HG03103 (cell line): ENCODE data around the gene CUEDC1.

Experiments used
- ATAC-seq: cut with Tn5 transposase; IDR thresholded peaks from one replicate; pipeline ENCODE4 v1.9.1; 2021; ENCODE audit warnings: low read depth; ENCODE audit not compliant: unreplicated experiment

Gene CUEDC1

DNA sequence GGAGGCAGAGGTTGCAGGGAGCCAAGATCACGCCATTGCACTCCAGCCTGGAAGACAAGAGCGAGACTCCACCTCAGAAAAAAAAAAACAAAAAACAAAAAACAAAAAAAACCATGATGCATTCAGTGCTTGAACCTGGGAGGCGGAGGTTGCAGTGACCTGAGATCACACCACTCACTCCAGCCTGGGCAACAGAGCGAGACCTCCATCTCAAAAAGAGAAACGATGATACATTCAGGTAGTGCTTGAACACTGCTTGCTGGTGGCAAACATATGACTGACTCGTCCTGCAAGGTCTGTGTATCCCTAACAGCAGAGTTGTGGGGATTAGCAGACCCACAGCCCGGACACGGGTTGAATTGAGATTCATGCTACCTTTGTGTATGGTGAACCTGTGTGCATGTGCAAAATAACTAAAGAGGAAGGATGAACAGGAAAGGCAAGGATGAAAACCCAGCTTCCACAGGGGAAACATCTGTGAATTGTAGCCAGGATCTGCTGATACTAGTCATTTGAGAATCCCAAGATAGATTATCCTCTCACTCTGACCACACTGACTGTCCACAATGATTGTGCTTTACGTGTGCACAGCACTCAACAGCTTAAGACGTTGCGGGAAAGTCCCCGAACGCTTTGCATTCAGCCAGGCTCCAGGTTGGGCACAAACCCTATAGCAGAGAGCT lies 53.0 kb downstream of the CUEDC1 start:
- ATAC-seq = no peak

DNA sequence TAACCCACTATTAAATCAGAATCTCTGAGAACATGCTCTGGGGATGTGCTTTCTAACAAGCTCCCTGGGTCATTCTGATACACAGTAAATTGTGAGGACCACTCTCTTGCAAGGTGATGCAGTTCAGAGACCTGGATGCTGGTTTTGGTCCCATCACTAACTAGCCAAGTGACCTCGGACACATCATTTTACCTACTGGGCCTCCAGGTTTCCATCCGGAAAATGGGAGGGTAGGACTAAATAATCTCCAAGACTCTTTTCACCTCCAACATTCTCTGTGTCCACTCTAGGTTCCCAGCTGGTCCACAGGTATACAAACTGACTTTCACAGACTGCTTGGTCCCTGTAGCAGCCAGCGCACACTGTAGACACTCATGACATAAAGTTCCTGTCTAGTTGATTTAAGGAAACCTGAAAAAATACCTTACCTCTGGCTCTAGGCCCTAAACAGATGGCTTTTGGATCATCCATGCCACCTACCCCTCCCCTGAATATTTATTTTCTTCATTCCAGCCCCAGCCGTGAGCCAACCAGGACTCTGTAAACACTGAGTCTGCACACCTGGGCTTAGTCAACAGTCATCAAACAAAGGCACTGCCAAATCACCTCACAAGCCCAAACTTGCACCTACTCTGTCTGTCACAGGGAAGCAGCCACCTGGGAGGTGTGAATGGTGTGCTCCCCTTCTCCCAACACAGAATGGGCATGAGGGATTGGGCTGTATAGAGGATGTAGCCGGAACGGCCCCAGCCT lies 54.0 kb downstream of the CUEDC1 start:
- ATAC-seq = no peak

DNA sequence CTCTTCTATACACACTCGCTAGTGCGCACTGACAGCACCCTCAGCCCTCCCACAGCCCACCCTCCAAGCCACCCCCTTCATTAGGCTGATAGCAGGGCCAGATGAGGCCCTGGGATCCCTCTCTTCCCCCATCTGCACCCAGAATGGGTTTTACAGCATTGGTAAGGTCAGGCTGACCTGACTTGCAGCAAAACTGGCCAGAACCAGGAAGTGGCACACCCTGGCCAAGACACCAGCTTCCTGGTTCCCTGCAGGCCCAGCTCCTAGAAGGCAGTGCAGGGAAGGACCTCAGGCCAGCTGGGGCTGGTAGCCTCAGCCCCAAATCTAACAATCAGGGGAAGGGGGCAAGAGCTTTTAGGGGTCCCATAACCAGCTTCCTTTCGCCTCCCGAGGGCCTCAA lies 55.4 kb downstream of the CUEDC1 start:
- ATAC-seq = no peak

DNA sequence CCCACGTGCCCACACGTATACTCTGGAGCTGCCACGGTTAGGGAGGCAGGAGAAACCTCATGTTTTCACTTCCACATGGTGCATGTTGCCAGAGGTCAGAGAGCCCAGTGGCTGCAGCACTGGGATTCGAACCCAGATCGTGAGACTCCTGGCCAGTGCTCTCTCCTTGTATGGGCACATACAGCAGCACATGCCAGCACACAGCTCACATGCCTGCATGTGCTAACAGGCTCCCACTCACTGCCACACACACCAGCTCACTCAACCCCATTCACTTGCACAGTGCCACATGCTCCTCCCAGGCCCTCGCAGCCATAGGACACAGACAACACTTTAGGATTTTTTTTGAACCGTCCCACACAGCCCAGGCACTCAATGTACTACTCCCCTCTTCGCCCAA lies 55.8 kb downstream of the CUEDC1 start:
- no peak for ATAC-seq

DNA sequence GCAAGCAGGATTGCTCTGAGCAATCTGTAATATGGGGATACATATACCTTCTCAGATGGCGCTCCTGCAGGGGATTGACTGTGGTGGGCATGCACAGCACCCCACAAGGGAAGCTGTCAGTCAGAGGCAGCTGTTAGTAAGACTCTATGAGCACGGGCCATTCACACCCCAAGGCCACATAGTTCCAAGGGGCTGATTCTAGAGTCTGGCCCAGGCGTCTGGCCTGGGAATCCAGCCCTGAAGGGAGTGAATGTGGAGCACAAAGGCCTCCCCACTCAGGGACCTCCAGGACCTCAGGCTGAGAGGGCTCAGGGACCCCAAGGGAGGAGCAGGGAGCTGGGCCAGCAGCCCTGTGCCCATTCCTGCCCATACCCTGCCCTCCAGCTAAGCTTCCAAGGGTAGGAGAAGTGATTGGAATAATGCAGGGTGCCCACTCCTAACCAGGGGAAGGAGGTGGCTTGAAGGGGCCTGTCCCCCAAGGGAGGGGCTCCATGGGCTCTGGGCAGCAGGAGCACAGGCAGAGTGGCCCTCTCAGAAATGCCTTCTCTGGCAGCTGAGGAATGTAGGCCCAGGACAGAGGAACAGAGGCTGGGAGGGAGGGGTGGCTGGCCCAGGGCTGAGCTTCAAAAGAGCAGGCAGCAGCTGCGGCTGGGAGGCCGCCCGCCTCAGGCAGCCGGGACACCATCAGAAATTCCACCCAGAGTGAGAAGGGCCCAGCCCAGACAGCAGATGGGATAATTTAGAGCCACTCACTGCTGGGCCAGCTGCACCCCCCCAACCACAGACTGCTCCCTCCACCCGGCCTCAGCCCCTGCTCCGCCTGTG lies 56.5 kb downstream of the CUEDC1 start:
- ATAC-seq = no peak

DNA sequence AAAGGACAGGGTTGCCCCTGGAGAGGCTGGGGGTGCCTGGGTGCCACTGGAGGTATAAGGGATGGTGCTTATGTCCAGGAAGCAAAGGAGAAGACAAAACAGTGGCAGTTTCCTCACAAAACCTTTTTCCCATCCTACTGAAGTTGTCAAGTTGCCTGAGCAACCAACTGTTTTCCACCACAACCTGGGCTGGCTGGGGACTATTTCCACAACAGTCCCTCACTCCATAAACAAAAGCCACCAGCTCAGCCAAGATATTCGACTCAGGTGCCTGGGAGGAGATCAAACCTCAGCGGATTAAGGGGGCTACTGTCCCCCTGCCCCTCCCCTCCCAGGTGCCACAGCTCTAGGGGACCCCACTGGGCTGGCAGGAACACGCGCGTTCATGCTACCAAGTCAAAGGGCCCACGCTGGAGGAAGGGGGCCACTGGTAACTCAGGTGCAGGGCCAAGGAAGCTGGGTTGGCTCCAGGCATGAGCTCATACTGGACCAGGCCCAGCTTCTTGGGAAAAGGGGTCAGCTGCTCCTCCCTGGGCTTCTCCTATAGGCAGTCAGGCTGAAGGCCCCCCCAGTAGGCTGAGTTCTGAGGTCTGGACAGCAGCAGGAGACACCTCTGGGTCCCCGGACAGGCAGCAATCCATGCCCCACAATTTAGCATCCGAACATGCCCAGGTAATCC lies 59.7 kb downstream of the CUEDC1 start:
- ATAC-seq = no peak

DNA sequence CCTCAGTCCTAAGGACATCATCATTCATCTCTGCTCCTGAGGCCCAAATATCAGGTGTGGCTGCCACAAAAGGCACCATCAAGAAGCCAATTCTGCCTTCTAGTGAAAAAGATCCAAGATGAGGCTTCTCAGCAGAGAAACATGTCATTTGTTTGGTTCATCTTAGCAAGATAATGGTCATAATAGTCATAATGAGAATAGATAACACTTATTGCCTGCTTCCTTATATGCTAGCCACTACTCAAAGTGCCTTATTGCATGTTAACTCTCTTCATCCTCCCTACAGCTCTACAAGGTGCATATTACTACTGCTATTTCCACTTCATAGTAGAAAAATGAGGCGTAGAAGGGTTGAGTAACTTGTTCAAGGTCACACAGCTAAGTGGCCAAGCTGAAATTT lies 60.4 kb downstream of the CUEDC1 start:
- ATAC-seq = no peak

DNA sequence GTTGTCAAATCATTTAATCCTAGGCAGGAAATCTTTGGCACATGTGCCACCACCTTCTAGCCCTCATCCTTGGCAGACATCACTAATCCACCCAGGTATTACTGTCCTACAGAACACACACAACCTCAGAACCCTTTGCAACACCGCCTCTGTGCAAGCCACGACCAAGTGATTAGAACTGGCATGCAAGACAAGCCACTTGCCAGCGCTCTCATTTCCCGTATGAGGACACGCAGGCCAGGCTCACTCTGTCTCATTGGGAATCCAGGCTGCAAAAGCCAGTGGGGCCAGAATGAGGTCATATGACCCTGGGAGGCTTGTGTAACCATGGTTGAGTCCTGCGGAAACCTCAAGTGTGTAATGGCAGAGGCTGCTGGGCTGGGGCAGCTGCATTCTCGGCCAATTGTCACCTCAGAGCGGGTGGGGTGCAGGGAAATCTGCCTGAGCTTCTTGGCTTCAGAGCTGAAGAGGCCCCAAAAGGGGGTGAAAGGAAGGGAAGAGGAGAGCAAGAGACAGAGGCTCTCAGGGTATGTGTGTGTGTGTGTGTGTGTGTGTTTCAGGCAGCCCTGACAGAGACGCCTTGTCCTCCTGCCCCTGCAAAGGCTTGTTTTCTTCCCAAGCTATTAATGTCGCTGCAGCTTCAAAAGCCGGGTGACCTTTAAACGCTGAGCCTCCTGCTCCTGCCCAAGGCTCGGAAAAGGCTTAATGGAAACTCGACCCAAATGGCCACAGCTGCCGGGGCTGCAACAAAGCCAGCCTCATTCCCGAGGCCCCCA lies 62.2 kb downstream of the CUEDC1 start:
- ATAC-seq = no peak

DNA sequence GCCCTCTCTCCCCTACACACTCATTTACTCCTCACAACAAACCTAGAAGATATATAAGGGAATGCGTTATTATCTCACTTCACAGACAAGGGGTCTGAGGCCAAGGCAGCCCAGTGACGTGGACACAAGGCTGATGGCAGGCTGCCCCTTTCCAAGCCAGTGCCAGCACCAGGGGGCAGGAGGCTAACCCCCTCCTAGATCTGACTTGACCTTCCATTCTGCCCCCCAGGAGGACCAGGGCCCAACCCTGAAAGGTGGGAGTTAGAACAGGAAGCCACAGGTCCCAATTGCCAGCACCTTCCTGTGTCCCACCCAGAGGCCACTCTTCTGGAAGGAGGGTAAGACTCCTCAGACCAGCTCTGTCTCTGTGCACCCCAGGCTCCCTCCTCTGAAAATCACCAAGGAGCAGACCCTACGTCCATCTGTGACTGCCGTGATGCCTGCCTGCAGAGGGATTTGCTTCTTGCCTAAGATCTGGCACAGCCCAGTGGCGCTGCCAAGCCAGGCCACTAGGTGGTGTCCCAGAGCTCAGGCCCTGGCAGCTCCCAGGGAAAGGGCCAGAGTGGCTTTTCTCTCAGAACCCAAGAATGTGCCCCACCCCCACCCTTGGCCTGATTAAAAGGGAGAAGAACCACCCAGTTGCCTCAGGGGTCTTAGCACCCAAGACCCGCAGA lies 62.9 kb downstream of the CUEDC1 start:
- no peak for ATAC-seq

DNA sequence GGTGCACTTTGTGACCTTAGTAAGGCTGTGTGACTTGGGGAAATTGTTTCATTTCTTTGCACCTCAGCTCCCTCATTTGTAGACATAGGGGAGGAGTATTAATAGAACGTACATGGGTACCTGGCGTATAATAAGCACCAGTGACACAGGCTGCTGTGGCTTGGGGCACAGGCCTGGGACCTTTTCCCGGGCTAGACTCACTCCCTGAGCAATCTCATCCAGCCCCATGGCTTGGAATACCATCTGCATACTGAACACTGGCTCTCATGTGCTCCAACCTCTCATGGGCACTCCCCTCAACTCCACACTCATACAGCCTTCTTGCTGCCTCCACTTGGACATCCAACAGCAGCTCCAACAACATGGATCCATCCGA lies 64.4 kb downstream of the CUEDC1 start:
- no peak for ATAC-seq

DNA sequence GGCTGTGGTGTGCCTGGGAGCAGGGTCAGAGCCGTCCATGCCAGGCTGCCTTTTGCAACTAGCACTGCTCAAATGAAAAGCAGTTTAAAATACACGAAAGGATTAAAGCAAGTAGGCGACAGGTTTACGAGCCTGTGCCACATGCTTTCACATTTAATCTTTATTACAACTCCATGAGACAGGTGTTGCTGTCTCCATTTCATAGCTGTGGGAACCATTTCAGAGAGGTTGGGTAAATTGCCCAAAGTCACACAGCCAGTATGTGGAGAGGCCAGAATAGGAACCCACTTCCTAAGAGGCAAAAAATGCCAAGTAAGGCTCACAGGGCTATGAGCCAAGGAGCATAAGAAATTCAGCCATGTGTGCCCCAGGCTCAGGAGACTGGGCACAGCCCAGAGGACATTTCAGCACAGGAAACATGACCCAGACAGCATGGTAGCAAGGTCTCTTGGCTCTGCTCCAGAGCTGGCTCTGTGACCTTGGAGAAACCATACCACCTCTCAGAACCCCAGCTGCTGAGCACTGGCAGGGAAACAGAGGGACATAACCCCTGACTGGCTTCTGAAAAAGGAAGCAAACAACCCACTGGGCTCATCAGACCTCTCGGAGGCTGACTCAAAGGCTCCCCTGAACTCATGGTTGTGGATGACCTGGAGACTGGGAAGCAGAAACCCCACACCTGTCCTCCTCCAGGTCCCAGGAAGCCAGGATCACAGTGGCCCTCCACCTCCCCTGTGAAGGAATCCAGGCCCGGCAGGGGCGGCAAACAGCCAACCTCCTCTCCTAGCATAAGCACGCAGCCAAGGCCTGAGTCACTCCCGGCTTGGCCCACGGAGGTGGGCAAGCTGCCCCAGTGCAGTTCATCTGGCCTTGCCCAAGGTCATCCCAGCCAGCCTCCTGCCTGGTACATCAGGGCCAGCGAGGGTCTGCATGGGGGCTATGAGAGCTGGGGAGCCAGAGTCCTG lies 65.0 kb downstream of the CUEDC1 start:
- no peak for ATAC-seq

DNA sequence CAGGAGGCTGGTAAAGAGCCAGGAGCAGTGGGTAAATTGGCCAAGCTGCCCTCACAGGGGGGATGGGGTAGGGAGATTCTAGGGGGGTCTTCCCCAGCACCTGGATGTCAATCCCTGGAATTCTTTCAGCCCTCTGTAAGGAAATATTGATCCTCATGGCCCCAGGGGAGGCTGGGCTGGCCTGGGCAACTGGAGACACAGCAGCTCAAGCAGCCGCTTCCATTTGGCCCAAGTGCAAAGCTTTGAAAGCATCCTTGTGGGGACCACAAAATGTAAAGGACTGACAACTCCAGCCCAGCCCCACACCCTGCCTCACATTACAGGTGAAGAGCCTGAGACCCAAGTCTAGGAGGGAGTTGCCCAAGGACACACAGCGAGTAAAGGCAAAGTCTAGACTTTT lies 66.0 kb downstream of the CUEDC1 start:
- ATAC-seq = no peak

DNA sequence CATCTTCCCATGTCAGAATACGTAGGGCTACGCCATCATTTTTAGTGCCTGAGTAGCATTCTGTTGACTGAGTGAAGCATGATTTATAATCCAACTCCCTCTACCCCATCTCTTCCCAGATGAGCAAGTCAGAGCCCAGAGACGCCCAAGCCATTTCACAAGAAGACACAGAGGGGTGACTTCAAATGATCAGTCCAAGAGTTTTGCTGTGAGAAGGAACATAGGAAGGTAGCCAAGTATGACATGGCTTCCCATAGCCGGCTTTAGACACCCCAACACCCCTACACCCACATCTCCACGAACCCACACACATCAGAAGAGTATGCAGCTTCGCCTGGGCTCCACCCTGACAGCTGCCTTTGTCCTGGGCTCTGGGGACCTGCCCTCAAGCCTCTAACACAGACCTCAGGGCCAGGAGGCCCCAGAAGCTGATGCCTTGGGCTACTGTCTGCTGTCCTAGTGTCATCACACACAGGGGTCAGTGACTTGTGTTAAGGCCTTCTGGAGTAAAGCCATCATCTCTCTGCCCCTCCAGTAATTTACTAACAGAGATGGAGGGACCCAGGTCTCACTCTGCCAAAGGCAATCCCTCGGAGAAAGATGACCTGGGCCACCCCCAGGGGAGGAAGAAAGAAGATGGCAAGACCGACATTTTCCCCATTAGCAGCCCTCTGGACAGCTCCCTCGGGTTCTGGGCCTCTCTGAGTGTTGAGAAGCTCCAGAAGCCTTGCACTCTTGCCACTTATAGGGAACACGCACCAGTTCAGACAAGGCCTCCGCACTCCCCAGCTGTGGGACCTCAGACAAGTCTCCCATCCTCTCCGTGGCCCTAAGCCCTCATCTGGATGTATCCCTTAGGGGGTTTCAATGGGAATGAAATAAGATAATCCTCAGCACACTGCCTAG lies 66.6 kb downstream of the CUEDC1 start:
- no peak for ATAC-seq

DNA sequence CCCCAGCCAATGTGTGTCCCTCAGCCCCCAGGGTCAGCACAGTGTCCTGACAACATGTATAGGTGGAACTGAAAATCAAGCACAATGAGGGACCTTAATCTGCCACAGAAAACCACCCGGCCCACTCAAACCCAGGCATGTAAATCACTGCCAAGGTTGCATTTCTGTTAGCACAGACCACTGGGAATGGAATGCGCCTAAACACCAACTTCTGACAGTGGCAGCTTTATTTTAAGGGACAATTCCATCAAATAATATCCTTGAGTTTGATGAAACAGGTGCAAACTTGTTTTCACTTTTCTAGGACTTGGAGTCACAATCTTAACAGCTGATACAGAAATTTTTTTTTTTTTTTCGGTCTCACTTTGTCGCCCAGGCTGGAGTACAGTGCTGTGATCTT lies 68.1 kb downstream of the CUEDC1 start:
- no peak for ATAC-seq

DNA sequence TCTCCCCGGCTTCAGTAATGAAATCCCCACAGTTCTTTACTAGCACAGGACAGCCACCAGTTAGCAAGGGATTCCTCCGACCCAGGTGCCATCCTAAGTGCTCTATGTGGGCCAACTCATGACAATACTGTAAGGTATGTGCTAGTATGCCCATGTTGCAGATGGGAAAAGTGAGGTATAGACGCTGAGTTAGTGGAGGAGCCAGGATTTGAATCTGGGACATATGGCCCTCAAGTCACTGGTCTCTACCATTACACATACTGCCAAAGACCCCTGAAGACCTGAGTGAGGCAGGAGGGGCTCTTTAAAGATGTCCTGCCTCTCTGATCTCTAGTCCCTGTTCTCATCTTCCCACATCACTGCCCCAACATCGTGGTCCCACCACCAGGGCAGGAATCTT lies 69.2 kb downstream of the CUEDC1 start:
- no peak for ATAC-seq

DNA sequence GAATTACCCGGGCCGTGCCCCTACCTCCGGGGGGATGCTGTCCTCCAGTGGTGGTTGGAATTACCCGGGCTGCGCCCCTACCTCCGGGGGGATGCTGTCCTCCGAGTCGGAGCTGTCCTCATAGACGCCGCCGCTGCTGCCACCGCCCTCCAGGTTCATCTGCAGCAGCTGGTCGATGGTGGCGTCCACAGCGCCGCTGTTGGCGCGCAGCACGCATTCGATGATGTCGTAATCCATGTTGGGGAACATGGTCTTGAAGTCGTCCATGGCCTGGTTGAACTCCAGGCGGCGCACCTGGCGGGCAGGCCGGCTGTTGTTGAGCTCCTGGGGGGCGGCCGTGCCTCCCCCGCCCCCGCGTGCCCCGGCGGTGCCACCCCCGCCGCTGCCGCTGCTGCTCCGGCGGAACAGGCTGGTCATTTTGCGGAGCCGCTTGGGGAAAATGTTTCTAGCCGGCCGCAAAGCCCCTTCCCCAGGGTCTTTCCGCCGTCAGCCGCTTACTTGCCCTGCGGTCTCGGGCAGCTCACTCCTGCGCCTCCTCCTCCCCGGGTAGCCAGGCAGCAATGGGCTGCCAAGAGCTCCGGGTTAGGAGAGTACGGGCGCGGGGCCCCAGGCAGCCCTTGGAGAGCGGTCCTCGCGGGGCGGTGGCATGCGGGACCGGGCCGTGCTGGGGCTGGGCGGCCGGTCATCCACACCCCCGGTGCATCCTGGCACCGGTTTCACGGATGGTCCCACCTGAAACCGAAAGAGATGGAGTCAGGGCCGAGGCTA lies 69.9 kb downstream of the CUEDC1 start:
- no peak for ATAC-seq
